Thymus (tissue), 11 donors: ENCODE measurements around the gene NRXN3. TPM values are rescaled to one million over a fixed set of nuclear protein-coding genes. Genes with fewer than 3 reads are reported as not detected.

ENCODE experiments used
- DNase-seq, 9 donors: peaks; one replicate each; pipeline ENCODE4 v3.0.0-alpha.2; 2013; ENCODE audit warnings: low spot score in 9 of 9, low read depth in 6 of 9, missing footprints in 1 of 9
- H3K27ac ChIP-seq, 2 donors: one replicate each; pipeline ENCODE4 v1.5.1; 2013; ENCODE audit warnings: control low read depth in 1 of 2, low read depth in 1 of 2, low read length in 1 of 2, mild to moderate bottlenecking in 1 of 2, moderate library complexity in 1 of 2
- H3K27me3 ChIP-seq, 2 donors: one replicate each; pipeline ENCODE4 v1.5.1; 2013; ENCODE audit warnings: low read length in 1 of 2; ENCODE audit not compliant: control insufficient read depth in 2 of 2, insufficient read depth in 1 of 2
- H3K36me3 ChIP-seq, 2 donors: one replicate each; pipeline ENCODE4 v1.5.1; 2013; ENCODE audit warnings: low read length in 1 of 2, mild to moderate bottlenecking in 1 of 2, moderate library complexity in 1 of 2; ENCODE audit not compliant: control insufficient read depth in 2 of 2, insufficient read depth in 2 of 2
- H3K4me1 ChIP-seq, 2 donors: one replicate each; pipeline ENCODE4 v1.5.1; 2013; ENCODE audit warnings: low read length in 2 of 2; ENCODE audit not compliant: control insufficient read depth in 2 of 2, insufficient read depth in 2 of 2
- H3K4me3 ChIP-seq, 2 donors: one replicate each; pipeline ENCODE4 v1.5.1; 2013; ENCODE audit warnings: low read length in 2 of 2, control low read depth in 1 of 2, mild to moderate bottlenecking in 1 of 2
- H3K9me3 ChIP-seq, 2 donors: one replicate each; pipeline ENCODE4 v1.5.1; 2013; ENCODE audit warnings: low read length in 1 of 2, mild to moderate bottlenecking in 1 of 2; ENCODE audit not compliant: control insufficient read depth in 2 of 2, insufficient read depth in 1 of 2
- whole genome bisulfite sequencing: extraction: QIAGEN DNeasy Blood & Tissue Kit; methylation state at CpG from one replicate; pipeline ENCODE4 v1.1.7; 2013; 5-methylcytosine and 5-hydroxymethylcytosine counted together
- polyA plus RNA-seq: library from polyadenylated mRNA; stranded (reverse); fragments of 200-250 nt; gene quantifications from one replicate; pipeline ENCODE4 v1.2.3, GENCODE V29; 2013
- total RNA-seq: library from RNA; stranded (reverse); fragments of 120-200 nt; gene quantifications from one replicate; pipeline ENCODE4 v1.2.4, GENCODE V29; 2013
- donor health status: healthy.

Gene NRXN3
- total and polyA plus RNA-seq, 2 donors: 1.5 to 3.7 TPM

- Histone ChIP-seq H3K36me3 (no peaks in the 10 kb centered on the region), H3K4me1 (peaks cover 0 to 3% of the 10 kb centered on the region in 2 donors), H3K9me3 (no peaks in the 10 kb centered on the region), H3K27me3 (no peaks in the 10 kb centered on the region), H3K27ac (peak overlapping the region; percentile 3), H3K4me3 (no peak overlapping the region)
- DNase-seq: no peak
- WGBS: 85% methylated on average over 1 of the region's 1 CpG
Observed at GRCh38 chr14:78342879-78343278, 172.7 kb downstream of the NRXN3 start.

- Histone ChIP-seq H3K9me3 (no peaks in the 10 kb centered on the region), H3K36me3 (no peaks in the 10 kb centered on the region), H3K4me3 (no peak overlapping the region), H3K27ac (no peak overlapping the region), H3K27me3 (no peaks in the 10 kb centered on the region), H3K4me1 (peaks cover 0 to 3% of the 10 kb centered on the region in 2 donors)
- DNase-seq: no peak
- 81% methylated on average over 4 of the region's 4 CpGs for WGBS
Observed at GRCh38 chr14:78344290-78344689, 174.1 kb downstream of the NRXN3 start.

- Histone ChIP-seq H3K4me3 (no peak overlapping the region), H3K27me3 (no peaks in the 10 kb centered on the region), H3K4me1 (peaks cover 0 to 3% of the 10 kb centered on the region in 2 donors), H3K36me3 (no peaks in the 10 kb centered on the region), H3K27ac (no peak overlapping the region), H3K9me3 (no peaks in the 10 kb centered on the region)
- WGBS: 91% methylated on average over 6 of the region's 6 CpGs
- DNase-seq: no peak
Observed at GRCh38 chr14:78345131-78345744, 175.1 kb downstream of the NRXN3 start.

DNA sequence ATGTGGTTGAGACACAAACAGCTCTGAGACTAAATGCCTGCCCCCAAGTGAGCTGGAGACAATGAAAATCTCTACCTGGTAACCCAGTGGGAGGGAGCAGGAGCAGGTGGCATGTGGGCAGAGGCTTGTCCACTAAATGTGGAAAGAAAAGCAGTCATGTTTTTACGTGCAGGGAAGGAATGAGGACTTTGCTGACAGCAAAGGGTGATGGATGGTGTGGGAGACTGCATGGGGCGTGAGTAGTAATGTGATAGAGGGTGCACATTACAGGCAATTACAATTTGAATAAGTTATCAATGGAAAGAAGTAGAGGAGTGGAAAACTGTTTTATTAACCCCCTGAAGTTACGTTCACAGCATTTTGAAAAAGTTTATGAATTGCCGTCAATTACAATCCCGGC lies 176.6 kb downstream of the NRXN3 start:
- Histone ChIP-seq H3K4me3 (no peak overlapping the region), H3K36me3 (no peaks in the 10 kb centered on the region), H3K27me3 (no peaks in the 10 kb centered on the region), H3K27ac (no peak overlapping the region), H3K9me3 (no peaks in the 10 kb centered on the region), H3K4me1 (no peaks in the 10 kb centered on the region)
- WGBS: 80% methylated on average over 5 of the region's 5 CpGs
- DNase-seq: no peak

- H3K9me3 ChIP-seq: no peaks in the 10 kb centered on the region
- no peak overlapping the region for H3K4me3 ChIP-seq
- H3K27ac ChIP-seq: no peak overlapping the region
- H3K4me1 ChIP-seq: no peaks in the 10 kb centered on the region
- H3K36me3 ChIP-seq: no peaks in the 10 kb centered on the region
- DNase-seq: no peak
- no peaks in the 10 kb centered on the region for H3K27me3 ChIP-seq
- 84% methylated on average over 3 of the region's 3 CpGs for WGBS
Observed at GRCh38 chr14:78355109-78355508, 184.9 kb downstream of the NRXN3 start.

- no peaks in the 10 kb centered on the region for H3K4me1 ChIP-seq
- no peaks in the 10 kb centered on the region for H3K9me3 ChIP-seq
- no peaks in the 10 kb centered on the region for H3K36me3 ChIP-seq
- H3K4me3 ChIP-seq: no peak overlapping the region
- H3K27ac ChIP-seq: no peak overlapping the region
- whole genome bisulfite sequencing: 53% methylated on average over 3 of the region's 3 CpGs
- DNase-seq: no peak
- H3K27me3 ChIP-seq: no peaks in the 10 kb centered on the region
Observed at GRCh38 chr14:78356391-78356790, 186.2 kb downstream of the NRXN3 start.

- Histone ChIP-seq H3K4me1 (no peaks in the 10 kb centered on the region), H3K4me3 (no peak overlapping the region), H3K27me3 (no peaks in the 10 kb centered on the region), H3K27ac (no peak overlapping the region), H3K9me3 (no peaks in the 10 kb centered on the region), H3K36me3 (no peaks in the 10 kb centered on the region)
- no peak for DNase-seq
- 90% methylated on average over 4 of the region's 4 CpGs for WGBS
Observed at GRCh38 chr14:78358591-78358990, 188.4 kb downstream of the NRXN3 start.

GRCh38 chr14:78359581-78359980 lies 189.4 kb downstream of the NRXN3 start:
- H3K27me3 ChIP-seq: no peaks in the 10 kb centered on the region
- no peak overlapping the region for H3K4me3 ChIP-seq
- H3K9me3 ChIP-seq: no peaks in the 10 kb centered on the region
- no peaks in the 10 kb centered on the region for H3K4me1 ChIP-seq
- DNase-seq: no peak
- H3K36me3 ChIP-seq: no peaks in the 10 kb centered on the region
- no peak overlapping the region for H3K27ac ChIP-seq
- 91% methylated on average over 5 of the region's 5 CpGs for WGBS

DNA sequence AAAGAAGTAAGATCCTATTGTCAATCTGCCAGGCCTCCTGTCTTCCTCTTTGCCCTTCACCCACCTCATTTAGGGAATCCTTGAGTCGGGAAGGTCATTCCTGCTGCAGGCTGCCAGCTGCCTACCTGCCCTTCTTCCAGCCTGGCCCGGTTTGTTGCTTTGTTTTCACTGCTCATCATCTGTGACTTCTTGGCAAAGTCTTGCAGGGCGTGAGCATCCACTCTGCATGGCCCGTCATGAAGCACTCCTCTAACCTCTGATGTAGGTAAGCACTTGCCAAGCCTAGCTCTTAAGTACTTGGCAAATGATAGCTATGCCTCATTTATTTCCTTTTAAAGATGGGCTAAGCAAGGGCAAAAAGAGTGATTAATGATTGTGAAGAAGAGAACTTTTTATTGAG lies 192.8 kb downstream of the NRXN3 start:
- 92% methylated on average over 4 of the region's 4 CpGs for WGBS
- H3K4me1 ChIP-seq: no peaks in the 10 kb centered on the region
- no peak overlapping the region for H3K27ac ChIP-seq
- H3K9me3 ChIP-seq: no peaks in the 10 kb centered on the region
- H3K36me3 ChIP-seq: no peaks in the 10 kb centered on the region
- H3K4me3 ChIP-seq: no peak overlapping the region
- DNase-seq: no peak
- H3K27me3 ChIP-seq: no peaks in the 10 kb centered on the region

DNA sequence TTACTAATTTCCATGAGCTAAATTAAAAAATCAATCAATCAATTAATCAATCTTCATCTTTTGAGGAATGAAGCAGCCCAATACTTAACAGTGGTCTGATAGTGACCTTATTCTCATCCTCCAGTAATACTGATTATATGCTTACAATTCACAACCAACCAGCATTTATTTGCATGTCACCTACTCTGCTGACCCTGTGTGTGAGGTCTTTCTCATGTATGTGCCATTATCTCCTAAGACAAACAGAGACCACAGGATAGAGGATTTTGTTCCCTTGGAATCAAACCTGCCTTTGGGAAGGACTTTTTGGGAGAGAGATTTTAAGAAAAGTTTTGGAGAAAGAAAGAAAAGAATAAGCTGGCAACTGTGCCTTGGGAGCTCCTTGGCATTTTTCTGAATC lies 197.2 kb downstream of the NRXN3 start:
- Histone ChIP-seq H3K27me3 (no peaks in the 10 kb centered on the region), H3K4me1 (no peaks in the 10 kb centered on the region), H3K36me3 (no peaks in the 10 kb centered on the region), H3K4me3 (no peak overlapping the region), H3K27ac (no peak overlapping the region), H3K9me3 (no peaks in the 10 kb centered on the region)
- DNase-seq: no peak
